GM12801 (cell line): ENCODE data around the gene C22orf39.

Source experiments
- TF ChIP-seq, protein P1 (sequence below): IDR thresholded peaks from one replicate; pipeline ENCODE4 v1.5.1; 2011; ENCODE audit warnings: control low read depth; ENCODE audit not compliant: insufficient read length; ENCODE audit errors: extremely low read depth

The C22orf39 gene

DNA sequence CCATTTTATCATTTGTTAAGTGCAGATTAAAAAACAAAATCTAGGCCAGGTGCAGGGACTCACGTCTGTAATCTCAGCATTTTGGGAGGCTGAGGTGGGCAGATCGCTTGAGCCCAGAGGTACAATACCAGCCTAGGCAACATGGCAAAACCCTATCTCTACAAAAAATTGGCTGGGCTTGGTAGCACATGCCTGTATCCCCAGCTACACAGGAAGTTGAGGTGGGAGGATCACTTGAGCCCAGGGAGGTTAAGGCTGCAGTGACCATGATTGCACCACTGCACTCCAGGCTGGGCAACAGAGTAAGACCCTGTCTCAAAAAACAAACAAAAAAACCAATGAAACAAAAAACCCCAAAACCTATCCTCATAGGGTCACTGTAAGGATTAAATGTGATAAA is 48.9 kb downstream of the C22orf39 start:
- TF ChIP-seq, protein P1, sequence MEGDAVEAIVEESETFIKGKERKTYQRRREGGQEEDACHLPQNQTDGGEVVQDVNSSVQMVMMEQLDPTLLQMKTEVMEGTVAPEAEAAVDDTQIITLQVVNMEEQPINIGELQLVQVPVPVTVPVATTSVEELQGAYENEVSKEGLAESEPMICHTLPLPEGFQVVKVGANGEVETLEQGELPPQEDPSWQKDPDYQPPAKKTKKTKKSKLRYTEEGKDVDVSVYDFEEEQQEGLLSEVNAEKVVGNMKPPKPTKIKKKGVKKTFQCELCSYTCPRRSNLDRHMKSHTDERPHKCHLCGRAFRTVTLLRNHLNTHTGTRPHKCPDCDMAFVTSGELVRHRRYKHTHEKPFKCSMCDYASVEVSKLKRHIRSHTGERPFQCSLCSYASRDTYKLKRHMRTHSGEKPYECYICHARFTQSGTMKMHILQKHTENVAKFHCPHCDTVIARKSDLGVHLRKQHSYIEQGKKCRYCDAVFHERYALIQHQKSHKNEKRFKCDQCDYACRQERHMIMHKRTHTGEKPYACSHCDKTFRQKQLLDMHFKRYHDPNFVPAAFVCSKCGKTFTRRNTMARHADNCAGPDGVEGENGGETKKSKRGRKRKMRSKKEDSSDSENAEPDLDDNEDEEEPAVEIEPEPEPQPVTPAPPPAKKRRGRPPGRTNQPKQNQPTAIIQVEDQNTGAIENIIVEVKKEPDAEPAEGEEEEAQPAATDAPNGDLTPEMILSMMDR = no peak

DNA sequence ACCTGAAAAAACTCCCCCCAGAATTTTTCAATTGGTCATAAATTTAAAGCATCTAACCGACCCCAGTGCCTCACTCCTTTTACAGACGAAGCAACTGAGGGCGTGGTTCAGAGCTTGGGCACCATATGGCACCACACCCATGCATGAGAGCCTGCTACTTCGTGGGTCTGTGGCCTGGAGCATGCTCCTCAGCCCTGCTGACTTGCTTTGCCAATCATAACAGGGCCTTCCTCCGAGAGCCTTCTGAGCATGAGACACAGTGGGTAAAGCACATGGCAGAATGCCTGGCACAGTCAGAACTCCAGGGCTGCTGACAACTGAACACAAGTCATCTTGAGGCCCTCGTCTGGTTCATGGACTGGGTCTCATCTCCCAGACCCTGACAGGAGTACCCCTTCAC is 49.3 kb downstream of the C22orf39 start:
- TF ChIP-seq, protein P1 = no peak

DNA sequence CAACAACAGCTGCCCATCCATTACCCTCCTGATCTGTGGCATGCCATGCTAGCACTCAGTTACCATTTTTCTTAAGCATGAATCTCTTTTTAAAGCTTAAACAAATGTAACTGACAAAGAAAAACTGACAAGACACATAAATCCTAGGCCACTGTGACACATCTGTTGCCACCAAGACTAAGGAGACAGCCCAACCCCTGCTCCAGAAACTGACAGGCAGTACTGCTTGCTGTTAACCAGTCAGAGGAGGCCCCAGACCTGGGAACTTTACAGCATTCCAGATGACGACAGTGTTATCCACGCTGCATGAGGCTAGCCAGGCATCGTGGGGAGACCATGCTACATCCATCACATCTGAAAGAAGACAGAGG is 49.8 kb downstream of the C22orf39 start:
- TF ChIP-seq, protein P1 = no peak

DNA sequence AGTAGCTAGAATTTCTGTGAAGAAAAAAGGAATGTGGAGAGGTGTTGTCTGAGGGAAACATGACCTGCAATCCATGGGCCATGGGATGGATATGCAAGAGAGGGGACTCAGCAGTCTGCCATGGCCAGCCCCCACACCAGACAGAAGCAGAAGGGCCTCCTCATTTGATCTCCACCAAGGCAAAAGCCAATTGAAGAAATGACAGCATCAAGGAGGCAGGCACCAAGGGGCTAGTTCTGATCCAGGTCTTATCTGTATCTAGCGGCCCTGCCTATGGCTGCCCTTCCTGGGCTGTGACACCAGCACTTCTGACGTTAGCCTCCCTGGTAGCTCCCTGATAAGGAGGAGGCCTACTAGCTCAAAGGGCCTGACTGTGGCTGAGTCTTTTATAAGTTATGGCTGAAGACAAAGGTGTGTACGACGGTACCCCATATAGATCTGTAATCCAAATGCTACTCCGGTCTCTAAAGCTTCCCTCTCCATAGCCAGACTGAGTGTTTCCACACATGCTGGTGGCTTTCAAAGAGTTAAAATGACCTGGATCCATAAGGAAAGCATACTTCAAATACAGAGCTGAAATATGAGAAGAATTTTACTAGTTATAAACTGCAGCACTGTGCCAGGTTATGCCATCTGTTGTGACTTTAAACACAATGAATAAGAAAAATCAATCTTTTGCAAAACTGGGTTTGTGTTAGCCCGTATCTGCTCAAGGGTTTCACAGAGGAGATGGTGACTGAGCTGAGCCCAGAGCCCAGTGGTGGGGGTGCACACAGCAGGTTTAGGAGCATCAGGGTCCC is 50.4 kb downstream of the C22orf39 start:
- TF ChIP-seq, protein P1 = no peak

DNA sequence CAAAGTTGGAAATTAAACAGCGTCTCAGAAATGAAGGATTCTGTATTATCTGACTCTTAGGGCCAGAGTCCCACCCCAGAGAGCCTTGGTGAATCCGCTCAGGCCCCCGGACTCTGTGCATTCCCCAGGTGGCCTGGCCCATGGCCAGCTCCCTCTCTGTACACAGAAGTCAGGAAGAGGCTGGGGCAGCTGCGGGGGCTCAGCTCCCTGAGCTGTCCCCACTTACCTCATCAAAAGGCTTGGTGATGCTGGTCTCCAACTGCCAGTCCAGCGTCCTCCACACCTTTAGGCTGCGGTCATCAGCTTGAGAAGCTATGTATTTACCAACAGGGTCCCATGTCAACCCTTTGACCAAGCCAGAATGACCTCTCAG is 51.0 kb downstream of the C22orf39 start:
- TF ChIP-seq, protein P1 = no peak

DNA sequence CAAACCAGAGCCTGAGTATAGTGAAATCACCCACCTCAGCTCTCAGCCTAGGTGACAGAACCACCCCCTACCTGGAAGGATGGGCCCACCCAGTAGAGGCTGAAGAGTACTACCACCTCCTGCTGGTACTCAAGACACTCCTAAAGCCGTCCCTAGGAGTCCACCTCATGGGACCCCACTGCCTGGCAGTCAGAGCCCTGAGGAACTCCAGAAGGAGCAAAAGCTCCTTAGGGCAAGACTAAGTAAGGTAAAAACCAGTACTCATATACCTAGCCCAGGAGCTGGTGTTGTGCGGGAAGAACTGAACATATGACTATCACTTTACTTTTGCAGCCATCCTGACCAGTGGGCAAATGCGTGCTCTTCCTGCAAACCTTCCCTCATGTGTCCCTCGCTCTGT is 52.2 kb downstream of the C22orf39 start:
- TF ChIP-seq, protein P1 = no peak

DNA sequence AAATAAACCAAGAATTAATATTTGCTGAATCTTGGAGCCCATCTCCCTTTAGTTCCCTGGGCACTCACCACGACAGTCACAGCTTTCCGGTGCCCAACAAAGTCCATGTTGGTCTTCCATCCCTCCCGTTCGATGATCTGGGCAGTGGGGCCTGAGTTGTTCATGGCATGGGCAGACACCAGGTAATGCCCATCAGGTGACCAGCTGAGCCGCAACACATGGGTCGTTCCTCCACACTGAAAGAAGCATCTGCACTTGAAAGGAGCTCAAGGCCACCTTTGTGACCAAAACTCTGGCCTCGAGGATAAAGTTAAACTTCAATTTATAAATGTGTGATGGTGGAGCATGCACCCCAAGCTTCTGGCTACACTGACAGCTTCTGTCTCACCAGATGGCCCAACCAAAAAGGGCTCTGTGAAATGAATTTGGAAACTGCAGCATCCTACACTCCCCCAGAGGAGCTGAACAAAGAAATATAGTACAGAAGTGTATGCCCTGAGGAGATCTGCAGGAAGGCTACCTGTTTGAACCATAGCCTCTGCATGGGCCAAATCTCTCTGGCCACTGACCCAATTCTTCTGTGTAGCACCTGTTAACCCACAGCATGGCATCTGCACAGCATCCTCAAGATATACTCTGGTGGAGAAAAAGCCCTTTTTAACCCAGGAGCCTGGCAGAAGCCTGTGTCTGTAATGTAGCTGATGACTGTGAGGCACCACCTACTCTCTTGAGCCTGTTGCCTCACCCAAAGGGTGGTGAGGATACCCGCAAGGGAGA is 53.0 kb downstream of the C22orf39 start:
- TF ChIP-seq, protein P1 = no peak
